B cell (primary cell): ENCODE data around the gene CORO2B. TPM values are rescaled to one million over a fixed set of nuclear protein-coding genes. Genes with fewer than 3 reads are reported as not detected.
"Not testable (repeated sequence)": the region's sequence is repeated elsewhere in the genome, so short reads cannot be mapped to it uniquely, and the experiment has no call there.

Source experiments
- ATAC-seq: fragments of 200-7000 bp; cut with Tn5 transposase; one replicate; pipeline ENCODE4 v1.10.0; 2021; ENCODE audit warnings: low read depth, mild to moderate bottlenecking, moderate number of reproducible peaks, moderate library complexity
- CTCF ChIA-PET: fragments of 350-600 bp; sonication (Branson Sonifier 250); formaldehyde crosslinking; loops from one replicate; lab custom pipeline; 2021; ENCODE audit warnings: antibody characterized with exemption, inconsistent platforms; lab: Charles Lee
- POLR2A ChIA-PET: fragments of 350-600 bp; sonication (Branson Sonifier 250); formaldehyde crosslinking; loops from one replicate; lab custom pipeline; 2021; ENCODE audit warnings: antibody characterized with exemption; lab: Charles Lee
- DNase-seq: peaks from one replicate; pipeline ENCODE4 v3.0.0; 2013
- H2AFZ ChIP-seq: 2 replicates; pipeline ENCODE4 v1.6.1; 2012; ENCODE audit warnings: mild to moderate bottlenecking, low read depth, low read length; ENCODE audit not compliant: insufficient read depth, poor library complexity, severe bottlenecking
- H3K27ac ChIP-seq, 2 donors: 1 replicate in 1 of 2; 2 replicates in 1 of 2; pipeline ENCODE4 v1.5.1; 2012 to 2013; ENCODE audit warnings: low read length in 2 of 2, mild to moderate bottlenecking in 2 of 2, moderate library complexity in 1 of 2
- H3K27me3 ChIP-seq, 4 experiments: fragments of 200-600 bp in 1 of 4; sonication (generic) in 1 of 4; replicated peaks in 1 of 4; 1 replicate in 2 of 4; 2 replicates in 2 of 4; pipeline versions ENCODE4 v1.6.1 to v1.7.0; 2013 to 2016; ENCODE audit warnings: low read length in 3 of 4, mild to moderate bottlenecking in 2 of 4, mixed read lengths in 1 of 4, moderate library complexity in 1 of 4; ENCODE audit not compliant: insufficient read depth in 4 of 4, control insufficient read depth in 3 of 4; ENCODE audit errors: control extremely low read depth in 1 of 4
- H3K36me3 ChIP-seq, 2 experiments: replicated peaks in 1 of 2; 1 replicate in 1 of 2; 2 replicates in 1 of 2; pipeline versions ENCODE4 v1.6.1 to v1.7.1; 2013; ENCODE audit warnings: low read length in 1 of 2; ENCODE audit not compliant: insufficient read depth in 2 of 2, control insufficient read depth in 1 of 2; ENCODE audit errors: control extremely low read depth in 1 of 2, extremely low read depth in 1 of 2
- H3K4me1 ChIP-seq, 2 donors: fragments of 200-600 bp in 1 of 2; sonication (generic) in 1 of 2; 1 replicate in 1 of 2; 2 replicates in 1 of 2; pipeline versions ENCODE4 v1.5.1 to v1.6.1; 2013 to 2017; ENCODE audit warnings: low read length in 2 of 2; ENCODE audit not compliant: control insufficient read depth in 2 of 2, insufficient read depth in 2 of 2
- H3K4me2 ChIP-seq: replicated peaks from 2 replicates; pipeline ENCODE3; 2012; ENCODE audit warnings: mild to moderate bottlenecking, low read depth, low read length; ENCODE audit not compliant: poor library complexity, severe bottlenecking
- H3K4me3 ChIP-seq, 5 experiments: fragments of 200-600 bp in 1 of 5; sonication (generic) in 1 of 5; 1 replicate in 3 of 5; 2 replicates in 2 of 5; pipeline versions ENCODE4 v1.5.1 to v1.7.0; 2011 to 2016; ENCODE audit warnings: low read length in 4 of 5, mild to moderate bottlenecking in 4 of 5, low read depth in 2 of 5, control low read depth in 1 of 5, moderate library complexity in 1 of 5; ENCODE audit not compliant: insufficient read depth in 1 of 5; ENCODE audit errors: control extremely low read depth in 1 of 5, extremely low read depth in 1 of 5
- H3K79me2 ChIP-seq: fragments of 200-600 bp; sonication (generic); one replicate; pipeline ENCODE4 v1.6.0; 2016; ENCODE audit warnings: low read length; ENCODE audit not compliant: control insufficient read depth, insufficient read depth
- H3K9ac ChIP-seq: fragments of 200-600 bp; sonication (generic); 2 replicates; pipeline ENCODE4 v1.6.1; 2017; ENCODE audit warnings: mild to moderate bottlenecking, low read length, moderate library complexity
- H3K9me3 ChIP-seq, 3 donors: one replicate each; pipeline versions ENCODE4 v1.6.1 to v1.7.1; 2013; ENCODE audit warnings: low read length in 2 of 3; ENCODE audit not compliant: control insufficient read depth in 2 of 3, insufficient read depth in 1 of 3; ENCODE audit errors: control extremely low read depth in 1 of 3
- H4K20me1 ChIP-seq: 2 replicates; pipeline ENCODE4 v1.6.0; 2012; ENCODE audit warnings: mild to moderate bottlenecking, low read length; ENCODE audit not compliant: insufficient read depth, control insufficient read depth, poor library complexity, severe bottlenecking
- H3K27ac Mint-ChIP-seq: one replicate; pipeline ENCODE4 v1.8.0; 2021; ENCODE audit warnings: mixed read lengths
- H3K27me3 Mint-ChIP-seq: one replicate; pipeline ENCODE4 v1.8.0; 2021; ENCODE audit warnings: mixed read lengths
- H3K4me1 Mint-ChIP-seq: one replicate; pipeline ENCODE4 v1.8.0; 2021; ENCODE audit warnings: mixed read lengths
- H3K4me3 Mint-ChIP-seq: one replicate; pipeline ENCODE4 v1.8.0; 2021; ENCODE audit warnings: mixed read lengths
- H3K9me3 Mint-ChIP-seq: one replicate; pipeline ENCODE4 v1.8.0; 2022; ENCODE audit warnings: mixed read lengths; ENCODE audit not compliant: insufficient read depth
- EZH2 ChIP-seq: IDR thresholded peaks from 2 replicates; pipeline ENCODE4 v1.6.1; 2012; ENCODE audit warnings: borderline replicate concordance, low read depth, mild to moderate bottlenecking, moderate library complexity, low read length; ENCODE audit not compliant: insufficient read depth, poor library complexity, severe bottlenecking
- WGBS: methylation state at CpG from one replicate; pipeline ENCODE4 v1.1.5; 2013; ENCODE audit warnings: missing lambda C conversion rate; ENCODE audit not compliant: insufficient coverage; 5-methylcytosine and 5-hydroxymethylcytosine counted together
- intact Hi-C: fragments of 100-400 bp; cut with micrococcal nuclease; formaldehyde crosslinking; loops from one replicate; pipeline ENCODE4 v1.10.0; 2022
- polyA plus RNA-seq: library from polyadenylated mRNA; depleted of rRNA; stranded (reverse); fragments of >200 nt; gene quantifications from 2 replicates; pipeline ENCODE4 v1.2.3, GENCODE V29; 2012
- total RNA-seq, 2 donors: library from RNA; stranded (reverse); fragments of 120-200 nt in 1 of 2; gene quantifications; 1 replicate in 1 of 2; 2 replicates in 1 of 2; pipeline versions ENCODE4 v1.2.3 to v1.2.4, GENCODE V29; 2013 to 2022
- TF ChIP-seq, protein P1 (sequence below): fragments of 200-600 bp; IDR thresholded peaks from one replicate; pipeline ENCODE4 v1.8.0; 2022; ENCODE audit warnings: antibody characterized with exemption, mild to moderate bottlenecking

Gene CORO2B
- total and polyA plus RNA-seq, 2 donors (not counting 1 experiment from before 2014, with no cell fraction given): 9.5 to 11.3 TPM

GRCh38 chr15:68680756-68681155 is 102.0 kb downstream of the CORO2B start:
- H3K9me3 ChIP-seq, H3K27ac ChIP-seq, H3K4me1 Mint-ChIP-seq, H3K36me3 ChIP-seq, ATAC-seq, H3K4me3 ChIP-seq, H3K4me2 ChIP-seq, H3K79me2 ChIP-seq, H3K27me3 Mint-ChIP-seq, POLR2A ChIA-PET, H4K20me1 ChIP-seq, H3K9me3 Mint-ChIP-seq, intact Hi-C loops, DNase-seq, H2AFZ ChIP-seq, H3K9ac ChIP-seq, H3K27ac Mint-ChIP-seq, H3K4me3 Mint-ChIP-seq, H3K27me3 ChIP-seq, H3K4me1 ChIP-seq: not testable (repeated sequence)
- CTCF ChIA-PET: interaction anchor here (22.4 kb wide), 1 partner anchor 129 kb away, joined by 409 read pairs; no protein-coding TSS in a partner anchor
- 97% methylated on average over 5 of the region's 10 CpGs for WGBS

GRCh38 chr15:68681836-68682235 is 103.0 kb downstream of the CORO2B start:
- peaks cover 0 to 1% (median 0%) of the 10 kb centered on the region in 3 donors for H3K9me3 ChIP-seq
- Mint-ChIP-seq H3K27me3 (peaks cover 9% of the 10 kb centered on the region), H3K9me3 (no peaks in the 10 kb centered on the region), H3K4me1 (no peaks in the 10 kb centered on the region), H3K27ac (no peak overlapping the region), H3K4me3 (no peak overlapping the region)
- no peaks in the 10 kb centered on the region for H4K20me1 ChIP-seq
- no peaks in the 10 kb centered on the region for H3K36me3 ChIP-seq
- intact Hi-C loops: no loop called here
- H3K9ac ChIP-seq: no peak overlapping the region
- no peak for TF ChIP-seq EZH2
- TF ChIP-seq, protein P1, sequence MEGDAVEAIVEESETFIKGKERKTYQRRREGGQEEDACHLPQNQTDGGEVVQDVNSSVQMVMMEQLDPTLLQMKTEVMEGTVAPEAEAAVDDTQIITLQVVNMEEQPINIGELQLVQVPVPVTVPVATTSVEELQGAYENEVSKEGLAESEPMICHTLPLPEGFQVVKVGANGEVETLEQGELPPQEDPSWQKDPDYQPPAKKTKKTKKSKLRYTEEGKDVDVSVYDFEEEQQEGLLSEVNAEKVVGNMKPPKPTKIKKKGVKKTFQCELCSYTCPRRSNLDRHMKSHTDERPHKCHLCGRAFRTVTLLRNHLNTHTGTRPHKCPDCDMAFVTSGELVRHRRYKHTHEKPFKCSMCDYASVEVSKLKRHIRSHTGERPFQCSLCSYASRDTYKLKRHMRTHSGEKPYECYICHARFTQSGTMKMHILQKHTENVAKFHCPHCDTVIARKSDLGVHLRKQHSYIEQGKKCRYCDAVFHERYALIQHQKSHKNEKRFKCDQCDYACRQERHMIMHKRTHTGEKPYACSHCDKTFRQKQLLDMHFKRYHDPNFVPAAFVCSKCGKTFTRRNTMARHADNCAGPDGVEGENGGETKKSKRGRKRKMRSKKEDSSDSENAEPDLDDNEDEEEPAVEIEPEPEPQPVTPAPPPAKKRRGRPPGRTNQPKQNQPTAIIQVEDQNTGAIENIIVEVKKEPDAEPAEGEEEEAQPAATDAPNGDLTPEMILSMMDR: no peak
- H3K79me2 ChIP-seq: no peaks in the 10 kb centered on the region
- no peak overlapping the region for H3K27ac ChIP-seq
- DNase-seq (no peak), ATAC-seq (no peak)
- H3K27me3 ChIP-seq: peaks cover 0 to 6% (median 0%) of the 10 kb centered on the region in 4 experiments
- H3K4me1 ChIP-seq: no peaks in the 10 kb centered on the region
- H2AFZ ChIP-seq: no peak overlapping the region
- ChIA-PET POLR2A (no interaction called here), CTCF (interaction anchor here (0.8 to 22.4 kb wide), 2 partner anchors 130 to 187 kb away, joined by 3 to 409 read pairs; no protein-coding TSS in a partner anchor)
- H3K4me3 ChIP-seq: no peak overlapping the region
- 75% methylated on average over 2 of the region's 2 CpGs for WGBS
- H3K4me2 ChIP-seq: no peak overlapping the region
